ENCODE data around the gene DCUN1D2.
"Not testable (repeated sequence)": the region's sequence is repeated elsewhere in the genome, so short reads cannot be mapped to it uniquely, and the experiment has no call there.

DCUN1D2 gene

DNA sequence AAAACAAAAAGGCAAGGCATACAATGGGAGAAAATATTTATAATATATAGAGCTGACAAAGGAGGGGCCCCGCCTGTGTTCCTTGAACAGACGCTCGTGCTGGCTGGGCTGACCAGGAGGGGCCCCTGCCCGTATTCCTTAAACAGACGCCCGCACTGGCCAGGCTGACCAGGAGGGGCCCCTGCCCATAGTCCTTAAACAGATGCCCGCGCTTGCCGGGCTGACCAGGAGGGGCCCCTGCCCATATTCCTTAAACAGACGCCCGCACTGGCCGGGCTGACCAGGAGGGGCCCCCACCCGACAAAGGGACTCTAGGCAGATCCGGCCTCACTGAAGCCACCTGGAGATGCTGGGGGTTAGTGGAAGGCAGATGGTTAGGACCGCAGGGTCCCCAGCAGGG, 46.5 kb downstream of the DCUN1D2 start:
- DNase-seq = no peak

DNA sequence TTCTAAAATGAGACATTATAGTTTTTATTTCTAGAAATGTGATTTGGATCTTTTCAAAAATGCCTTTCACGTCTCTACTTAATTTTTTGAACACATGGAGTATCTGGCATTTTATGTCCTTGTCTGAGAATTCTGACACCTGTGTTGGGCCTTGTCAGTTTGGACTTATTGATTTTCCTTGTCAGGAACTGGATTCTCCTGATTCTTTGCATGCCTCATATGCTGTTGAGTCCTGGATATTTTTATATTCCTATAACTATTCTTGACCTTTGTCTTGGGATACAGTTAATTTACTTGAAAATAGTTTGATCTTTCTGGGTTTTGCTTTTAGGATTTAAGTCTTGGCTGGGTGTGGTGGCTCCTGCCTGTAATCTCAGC, 47.5 kb downstream of the DCUN1D2 start:
- DNase-seq = no peak

DNA sequence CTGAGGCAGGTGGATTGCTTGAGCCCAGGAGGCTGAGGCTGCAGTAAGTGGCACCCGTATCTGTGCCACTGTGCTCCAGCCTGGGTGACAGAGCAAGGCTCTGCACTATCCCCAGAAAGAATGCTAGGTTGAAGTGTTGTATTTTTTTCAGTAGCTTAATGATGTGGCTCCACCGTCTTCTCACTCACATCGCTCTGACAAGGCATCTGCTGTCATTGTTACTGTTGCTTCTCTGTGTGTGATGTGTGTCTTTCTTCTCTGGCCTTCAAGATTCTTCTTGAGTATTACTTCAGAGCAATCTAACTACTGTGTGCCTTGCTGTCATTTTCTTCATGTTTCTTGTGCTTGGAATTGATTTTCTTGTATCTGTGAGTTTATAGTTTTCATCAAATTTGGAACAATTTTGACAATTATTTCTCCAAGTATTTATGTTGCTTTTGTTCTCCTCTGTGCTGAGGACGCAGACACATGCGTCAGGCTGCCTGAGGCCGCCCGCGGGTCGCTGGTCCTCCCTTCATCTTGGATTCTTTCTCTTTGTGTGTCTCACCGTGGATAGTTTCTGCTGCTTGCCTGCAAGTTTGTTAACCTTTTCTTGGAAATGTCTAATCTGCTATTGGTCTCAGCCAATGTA, 48.0 kb downstream of the DCUN1D2 start:
- no peak for DNase-seq

DNA sequence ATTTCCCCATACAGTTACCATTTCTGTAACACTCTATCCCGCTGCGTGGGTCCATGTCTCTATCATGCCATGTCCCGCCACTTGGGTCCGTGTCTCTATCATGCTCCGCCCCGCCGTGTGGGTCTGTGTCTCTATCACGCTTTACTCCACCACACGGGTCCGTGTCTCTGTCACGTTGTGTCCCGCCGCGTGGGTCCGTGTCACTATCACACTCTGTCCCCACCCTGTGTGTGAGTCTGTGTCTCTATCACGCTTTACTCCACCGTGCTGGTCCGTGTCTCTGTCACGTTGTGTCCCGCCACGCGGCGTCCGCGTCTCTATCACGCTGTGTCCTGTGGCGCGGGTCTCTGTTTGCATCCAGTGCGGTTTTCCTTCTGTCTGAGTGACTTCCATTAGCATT, 48.9 kb downstream of the DCUN1D2 start:
- DNase-seq = no peak

DNA sequence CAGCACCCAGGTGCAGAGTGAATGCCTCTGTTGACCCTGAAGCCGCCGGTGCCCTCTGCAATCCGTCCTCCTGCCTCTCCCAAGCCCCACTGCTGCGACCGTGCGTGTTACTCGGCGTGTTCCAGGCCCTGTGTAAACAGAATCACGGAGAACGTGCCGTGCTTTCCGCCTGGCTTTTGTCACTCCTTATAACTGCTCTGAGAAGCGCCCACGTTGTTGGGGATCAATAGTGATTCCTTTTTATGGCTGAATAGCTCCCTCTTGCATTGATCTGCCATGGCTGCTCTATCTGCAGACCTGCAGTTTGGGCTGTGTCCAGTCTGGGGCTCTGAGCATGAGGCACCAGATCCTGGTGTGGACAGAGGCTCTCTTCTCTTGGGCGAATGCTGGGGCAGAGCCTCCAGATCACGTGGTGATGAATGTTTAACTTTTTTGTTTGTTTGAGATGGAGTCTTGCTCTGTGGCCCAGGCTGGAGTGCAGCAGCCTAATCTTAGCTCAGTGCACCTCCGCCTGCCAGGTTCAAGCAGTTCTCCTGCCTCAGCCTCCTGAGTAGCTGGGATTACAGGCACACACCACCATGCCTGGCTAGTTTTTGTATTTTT, 53.0 kb downstream of the DCUN1D2 start:
- DNase-seq = no peak

DNA sequence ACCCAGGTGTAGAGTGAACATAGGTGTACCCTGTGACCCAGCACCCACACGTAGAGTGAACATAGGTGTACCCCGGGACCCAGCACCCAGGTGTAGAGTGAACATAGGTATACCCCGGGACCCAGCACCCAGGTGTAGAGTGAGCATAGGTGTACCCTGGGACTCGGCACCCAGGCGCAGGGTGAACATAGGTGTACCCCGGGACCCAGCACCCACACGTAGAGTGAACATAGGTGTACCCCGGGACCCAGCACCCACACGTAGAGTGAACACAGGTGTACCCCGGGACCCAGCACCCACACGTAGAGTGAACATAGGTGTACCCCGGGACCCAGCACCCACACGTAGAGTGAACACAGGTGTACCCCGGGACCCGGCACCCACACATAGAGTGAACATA, 53.6 kb downstream of the DCUN1D2 start:
- DNase-seq = not testable (repeated sequence)

DNA sequence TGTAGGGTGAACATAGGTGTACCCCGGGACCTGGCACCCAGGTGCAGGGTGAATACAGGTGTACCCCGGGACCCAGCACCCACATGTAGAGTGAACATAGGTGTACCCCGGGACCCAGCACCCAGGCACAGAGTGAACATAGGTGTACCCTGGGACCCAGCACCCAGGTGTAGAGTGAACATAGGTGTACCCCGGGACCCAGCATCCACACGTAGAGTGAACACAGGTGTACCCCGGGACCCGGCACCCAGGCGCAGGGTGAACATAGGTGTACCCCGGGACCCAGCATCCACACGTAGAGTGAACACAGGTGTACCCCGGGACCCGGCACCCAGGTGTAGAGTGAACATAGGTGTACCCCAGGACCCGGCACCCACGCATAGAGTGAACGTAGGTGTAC, 54.6 kb downstream of the DCUN1D2 start:
- DNase-seq = not testable (repeated sequence)

DNA sequence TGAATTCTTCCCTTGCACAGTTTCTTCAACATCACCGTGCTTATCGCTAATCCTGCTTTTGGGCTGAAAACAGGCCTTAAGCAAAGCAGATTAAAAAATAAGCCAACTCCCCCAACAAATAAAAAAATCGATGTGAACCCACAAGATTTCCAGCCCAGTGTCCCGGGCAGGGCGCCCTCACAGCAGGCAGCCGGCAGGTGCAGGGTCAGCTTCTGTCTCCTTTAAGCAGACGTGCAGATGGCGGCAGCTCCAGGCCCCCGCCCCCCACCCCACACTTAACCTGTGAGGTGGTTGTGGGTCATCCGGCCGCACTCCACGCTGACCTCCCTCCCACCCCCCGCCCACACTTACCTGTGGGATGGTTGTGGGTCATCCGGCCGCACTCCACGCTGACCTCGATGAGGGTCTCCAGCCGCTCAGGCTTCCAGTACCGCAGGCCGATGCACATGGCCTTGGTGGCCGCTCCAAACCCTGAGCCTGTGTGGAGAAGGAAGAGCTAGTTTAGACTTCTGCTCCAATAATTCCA, 57.1 kb downstream of the DCUN1D2 start:
- DNase-seq = no peak

DNA sequence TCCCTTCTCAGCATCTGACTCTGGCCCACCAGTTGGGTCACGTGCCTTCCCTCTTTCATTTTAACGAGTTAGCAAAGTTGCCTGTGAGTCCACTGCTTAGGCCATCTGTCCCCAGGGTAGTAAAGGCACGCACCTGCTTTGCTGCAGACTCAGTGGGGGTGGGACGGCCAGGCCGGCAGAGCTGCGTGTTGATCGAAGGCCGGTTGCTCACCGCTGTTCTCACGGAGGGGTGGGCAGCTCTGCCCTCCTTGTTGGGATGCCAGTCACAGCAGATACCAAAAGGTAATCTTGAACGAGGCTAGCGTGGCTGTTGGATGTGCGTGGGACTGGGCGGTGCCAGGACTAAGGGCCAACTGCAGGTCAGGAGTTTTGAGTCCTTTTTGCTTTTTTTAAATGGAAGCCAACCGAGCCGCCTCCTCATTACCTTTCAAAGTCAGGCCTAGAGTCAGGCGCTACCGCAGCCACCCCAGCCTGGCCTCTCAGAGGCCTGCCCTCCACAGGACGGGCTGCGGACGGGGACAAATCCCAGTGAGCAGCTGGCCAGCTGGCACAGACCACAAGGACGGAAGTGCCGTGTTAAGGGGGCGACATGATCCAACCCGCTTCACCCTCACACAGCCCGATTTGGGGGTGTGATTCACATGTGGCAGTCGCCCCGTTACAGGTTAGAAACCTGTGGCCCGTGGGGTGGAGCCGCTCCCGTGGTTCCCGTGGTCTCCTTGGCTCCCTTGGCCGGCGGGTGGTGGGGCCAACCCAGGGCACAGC, 57.8 kb downstream of the DCUN1D2 start:
- no peak for DNase-seq

DNA sequence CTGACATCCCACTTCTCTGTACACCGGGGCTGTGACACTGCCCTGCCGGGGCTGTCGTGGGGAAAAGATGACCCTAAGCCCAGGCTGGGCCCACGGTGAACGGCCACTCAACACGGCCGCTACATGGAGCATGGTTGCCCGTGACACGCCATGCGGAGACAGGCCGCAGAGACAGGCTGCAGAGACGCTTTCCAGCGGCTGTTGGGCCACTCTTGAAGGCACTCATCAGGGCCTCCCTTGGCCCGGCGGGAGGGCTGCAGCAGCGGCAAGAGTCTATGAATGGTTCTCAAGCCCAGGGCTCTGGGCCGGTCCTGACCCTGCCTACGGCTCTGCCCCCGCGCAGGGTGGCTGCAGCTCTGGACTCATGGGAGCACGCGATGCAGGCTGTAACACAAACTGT, 59.3 kb downstream of the DCUN1D2 start:
- DNase-seq = no peak

DNA sequence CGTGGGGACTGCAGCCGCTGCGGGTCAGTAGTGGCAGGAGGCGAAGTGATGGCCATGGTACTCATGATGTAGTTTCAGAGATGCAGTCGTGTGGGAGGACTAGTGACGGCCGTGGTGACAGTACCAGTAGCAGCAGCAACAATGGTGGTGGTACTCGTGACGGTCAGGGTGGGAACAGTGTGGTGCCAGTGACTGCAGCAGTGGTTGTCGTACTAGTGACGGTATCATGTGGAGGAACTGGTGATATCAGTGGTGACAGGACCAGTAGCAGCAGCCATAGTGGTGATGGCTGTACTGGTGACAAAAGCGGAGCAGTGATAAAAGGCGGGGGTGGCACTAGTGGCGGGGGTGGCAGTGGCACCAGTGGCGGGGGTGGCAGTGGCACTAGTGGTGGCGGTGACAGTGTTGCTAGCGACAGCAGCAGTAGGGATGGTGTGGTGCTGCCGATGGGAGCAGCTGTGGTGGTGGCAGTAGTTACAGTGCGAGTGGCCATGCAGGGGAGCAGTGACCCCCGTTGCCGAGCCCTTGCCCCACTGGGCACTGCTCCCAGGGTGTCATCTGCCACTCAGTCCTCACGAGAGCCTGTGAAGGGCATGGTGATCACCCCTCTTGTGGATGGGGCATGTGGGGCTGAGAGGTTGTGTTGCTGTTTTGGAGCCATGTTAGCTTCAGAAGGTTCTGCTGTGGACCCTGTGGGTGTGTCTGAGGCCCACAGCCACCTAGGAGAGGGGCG, 60.0 kb downstream of the DCUN1D2 start:
- no peak for DNase-seq

DNA sequence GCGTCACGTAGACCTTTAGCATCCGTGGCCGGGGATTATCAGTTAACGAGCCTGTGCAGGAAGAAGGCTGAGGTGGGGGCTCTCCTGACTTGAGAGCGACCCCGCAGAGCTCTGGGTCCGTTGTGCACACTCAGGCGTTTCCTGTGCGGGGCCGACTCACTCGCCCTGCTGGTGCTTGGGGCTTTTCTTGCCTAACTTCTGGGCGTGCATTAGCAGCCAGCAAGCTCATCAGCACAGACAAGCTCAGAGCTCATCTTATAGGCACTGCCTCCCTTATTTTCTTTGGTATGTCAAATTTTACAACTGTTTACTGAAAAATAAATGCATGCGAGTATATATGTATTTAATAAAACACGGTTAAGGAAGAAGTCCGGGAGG, 60.9 kb downstream of the DCUN1D2 start:
- no peak for DNase-seq

DNA sequence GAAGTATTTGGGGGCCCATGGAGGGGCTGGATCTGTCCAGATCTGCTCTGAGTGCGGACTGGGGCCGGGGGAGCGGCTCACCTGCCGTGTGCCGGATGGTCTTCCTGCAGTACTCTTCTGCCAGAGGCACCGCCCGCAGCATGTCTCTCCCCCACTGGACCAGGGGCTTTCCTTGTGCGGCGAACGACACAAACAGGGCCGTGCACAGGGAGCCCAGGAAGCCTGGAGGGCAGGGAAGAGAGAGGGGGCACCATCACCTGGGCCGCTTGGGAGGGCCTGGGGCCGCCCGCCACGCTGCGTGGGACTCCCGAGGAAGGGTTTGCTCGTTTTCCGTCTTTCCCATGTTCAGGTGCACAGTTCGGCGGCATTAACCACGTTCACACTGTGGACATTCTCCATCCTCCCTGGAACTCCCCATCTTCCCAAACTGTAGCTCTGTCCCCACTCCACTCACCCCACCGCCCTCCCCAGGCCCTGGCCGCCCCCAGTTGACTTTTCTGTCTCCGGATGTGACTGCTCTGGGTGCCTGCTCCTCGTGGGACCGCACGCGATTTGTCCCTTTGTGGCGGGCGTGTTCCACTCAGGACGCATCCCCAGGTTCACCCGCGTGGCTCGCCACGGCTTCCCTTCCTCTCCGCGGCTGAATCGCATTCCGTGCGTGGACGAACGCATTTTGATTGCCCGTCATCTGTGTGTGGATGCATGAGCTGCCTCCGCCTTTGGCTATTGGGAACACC, 61.5 kb downstream of the DCUN1D2 start:
- DNase-seq = no peak

DNA sequence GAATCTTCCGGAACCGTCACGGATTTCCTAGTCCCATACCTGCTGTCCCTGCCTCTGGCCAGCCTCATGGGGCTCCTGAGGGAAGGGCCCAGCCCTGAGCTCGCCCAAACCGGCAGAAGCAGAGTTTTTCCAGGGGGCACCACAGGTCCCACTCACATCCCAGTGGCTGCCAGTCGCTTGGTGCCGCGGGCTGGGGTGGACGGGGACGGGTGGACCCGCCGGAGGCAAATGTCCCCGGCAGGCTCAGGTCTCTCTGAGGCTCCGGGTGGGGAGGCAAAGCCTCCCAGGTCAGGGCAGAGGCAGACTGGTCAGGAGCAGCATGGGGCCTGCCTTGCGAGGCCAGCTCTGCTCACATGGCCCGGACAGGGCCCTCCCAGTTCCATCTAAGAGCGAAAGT, 62.0 kb downstream of the DCUN1D2 start:
- no peak for DNase-seq

DNA sequence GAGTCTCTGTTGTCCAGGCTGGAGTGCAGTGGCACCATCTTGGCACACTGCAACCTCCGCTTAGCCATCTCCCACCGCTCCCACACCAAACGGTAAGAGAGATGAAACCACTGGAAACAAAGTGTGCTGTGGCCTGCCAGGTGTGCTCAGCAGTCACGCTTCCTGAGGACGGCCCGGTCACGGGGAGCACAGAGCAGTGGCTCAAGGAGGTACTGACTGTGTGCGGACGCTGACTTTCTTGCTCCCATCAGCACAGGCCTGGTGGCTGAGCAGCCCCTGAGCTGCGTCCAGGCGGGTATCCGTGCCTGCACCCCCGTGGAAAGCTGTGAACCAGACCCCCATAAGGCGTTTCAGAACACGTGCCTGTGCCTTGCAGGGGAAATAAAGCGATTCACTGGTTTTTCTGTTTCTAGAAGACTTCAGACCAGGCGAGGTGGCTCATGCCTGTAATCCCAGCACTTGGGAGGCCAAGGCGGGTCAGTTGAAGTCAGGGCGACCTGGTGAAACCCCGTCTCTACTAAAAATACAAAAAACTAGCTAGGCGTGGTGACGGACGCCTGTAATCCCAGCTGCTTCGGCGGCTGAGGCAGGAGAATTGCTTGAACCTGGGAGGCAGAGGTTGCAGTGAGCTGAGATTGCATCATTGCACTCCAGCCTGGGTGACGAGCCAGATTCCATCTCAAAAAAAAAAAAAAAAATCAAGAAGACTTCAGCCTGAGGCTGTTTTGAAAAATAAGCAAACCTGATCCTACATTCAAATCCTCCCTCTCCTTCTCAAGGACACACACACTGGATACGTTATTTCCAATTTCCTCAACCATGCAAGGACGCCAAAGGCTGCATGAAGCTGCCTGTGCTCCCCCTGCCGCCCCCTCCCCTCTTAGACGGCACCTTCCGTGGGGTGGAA, 62.7 kb downstream of the DCUN1D2 start:
- DNase-seq = no peak

DNA sequence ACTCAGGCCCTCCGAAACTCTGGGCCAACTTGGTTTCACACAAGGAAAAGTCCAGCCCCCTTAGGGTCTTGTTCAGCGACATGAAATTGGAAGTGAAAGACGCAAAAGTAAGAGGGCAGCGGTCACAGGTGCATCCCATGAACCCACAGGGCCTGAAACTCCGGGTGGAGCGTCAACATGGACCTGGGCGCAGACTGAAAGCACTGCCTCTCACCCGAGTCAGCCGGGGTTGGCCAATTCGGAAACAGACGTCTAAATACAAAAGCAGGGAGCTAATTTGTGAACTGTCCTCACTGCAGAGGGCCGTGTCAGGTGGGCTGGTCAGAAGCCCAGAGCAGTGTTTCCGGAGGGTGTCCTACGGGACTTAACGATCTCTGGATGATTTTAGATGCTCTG, 63.9 kb downstream of the DCUN1D2 start:
- DNase-seq = no peak

DNA sequence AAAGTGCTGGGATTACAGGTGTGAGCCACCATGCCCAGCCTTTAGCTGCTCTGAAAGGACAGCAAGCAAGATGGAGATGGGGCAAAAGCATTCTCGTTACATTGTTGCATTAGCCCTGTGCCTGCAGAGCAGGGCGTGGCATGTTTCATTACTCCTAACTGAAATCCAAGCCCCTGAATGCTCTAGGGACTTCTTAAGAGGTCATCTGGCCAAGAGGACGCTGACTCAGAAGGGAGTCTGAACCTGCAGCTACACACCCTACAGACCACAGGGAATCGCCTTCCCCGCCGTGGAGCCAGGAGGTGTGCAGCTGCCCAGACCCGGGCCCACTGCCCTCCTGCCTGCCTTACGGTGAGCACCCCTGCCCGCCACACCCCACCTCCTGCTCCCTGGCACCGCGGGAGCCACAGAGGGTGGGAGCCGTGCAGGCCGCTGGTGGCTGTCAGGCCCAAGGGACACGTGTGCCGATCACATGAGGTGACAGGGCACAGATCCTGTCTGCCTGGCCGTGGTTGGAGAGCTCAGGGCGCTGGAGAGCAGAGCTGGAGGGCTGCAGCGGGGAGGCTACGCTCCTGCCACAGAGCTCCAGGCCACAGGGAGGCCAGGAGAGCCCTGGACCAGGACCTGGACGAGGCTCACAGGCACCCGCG, 64.4 kb downstream of the DCUN1D2 start:
- DNase-seq = no peak

DNA sequence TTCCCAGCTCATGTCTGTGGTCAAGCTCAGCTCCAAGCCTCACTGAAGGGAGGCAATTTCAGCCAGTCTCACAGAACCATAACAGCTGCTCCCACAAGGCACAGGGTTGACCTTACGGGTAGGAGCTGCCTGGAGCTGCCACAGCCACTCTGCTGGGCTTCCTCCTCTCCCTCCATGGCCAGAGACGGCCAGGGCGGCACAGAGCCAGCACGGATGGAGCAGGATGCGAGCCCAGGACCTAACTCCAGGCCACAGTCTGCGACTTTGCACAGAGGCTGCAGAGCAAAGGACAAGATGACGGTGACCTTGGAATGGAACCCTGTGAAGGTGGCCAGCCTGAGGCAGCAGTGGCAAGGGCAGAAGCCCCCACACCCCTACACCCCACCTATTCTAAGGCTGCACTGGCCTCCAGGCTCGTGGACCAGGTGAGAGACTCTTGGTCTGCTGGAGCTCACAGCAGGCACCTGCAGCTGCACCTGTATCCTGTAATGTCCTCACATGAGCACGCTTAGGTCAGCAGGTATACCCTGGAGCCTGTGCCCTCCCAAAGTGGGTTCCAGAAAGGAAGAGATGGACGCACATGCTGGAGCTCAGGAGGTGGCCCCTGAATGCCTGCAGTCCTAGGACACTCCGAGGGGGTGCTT, 66.9 kb downstream of the DCUN1D2 start:
- DNase-seq = no peak

DNA sequence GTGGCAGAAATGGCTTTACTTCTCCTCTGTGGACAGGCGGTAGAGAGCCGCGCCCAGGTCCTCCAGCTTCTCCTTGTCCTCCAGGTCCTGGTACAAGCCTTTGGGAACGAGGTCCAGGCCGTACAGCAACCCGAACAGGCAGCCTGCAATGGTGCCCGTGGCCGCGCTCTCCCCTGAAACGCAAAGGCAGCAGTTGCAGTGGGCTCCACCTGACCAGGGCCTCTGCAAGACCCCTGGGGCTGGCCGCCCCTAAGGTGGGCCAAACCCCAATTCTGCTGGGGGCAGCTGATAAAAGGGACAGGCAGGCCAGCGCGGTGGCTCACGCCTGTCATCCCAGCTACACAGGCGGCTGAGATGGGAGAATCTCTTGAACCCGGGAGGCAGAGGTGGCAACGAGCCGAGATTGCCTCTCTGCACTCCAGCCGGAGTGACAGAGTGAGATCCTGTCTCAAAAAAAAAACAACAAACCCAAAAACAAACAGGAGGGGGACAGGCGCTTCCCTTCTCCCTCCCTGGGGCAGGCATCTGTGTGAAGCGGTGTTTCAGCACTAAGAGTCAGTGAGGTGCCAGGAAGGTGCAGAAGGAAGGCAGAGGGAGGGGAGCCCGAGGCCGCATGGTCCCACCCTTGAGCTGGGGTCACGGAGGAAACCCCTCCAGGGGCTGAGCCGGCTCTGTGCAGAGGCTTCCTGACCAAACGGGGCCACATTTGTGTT, 67.5 kb downstream of the DCUN1D2 start:
- no peak for DNase-seq

DNA sequence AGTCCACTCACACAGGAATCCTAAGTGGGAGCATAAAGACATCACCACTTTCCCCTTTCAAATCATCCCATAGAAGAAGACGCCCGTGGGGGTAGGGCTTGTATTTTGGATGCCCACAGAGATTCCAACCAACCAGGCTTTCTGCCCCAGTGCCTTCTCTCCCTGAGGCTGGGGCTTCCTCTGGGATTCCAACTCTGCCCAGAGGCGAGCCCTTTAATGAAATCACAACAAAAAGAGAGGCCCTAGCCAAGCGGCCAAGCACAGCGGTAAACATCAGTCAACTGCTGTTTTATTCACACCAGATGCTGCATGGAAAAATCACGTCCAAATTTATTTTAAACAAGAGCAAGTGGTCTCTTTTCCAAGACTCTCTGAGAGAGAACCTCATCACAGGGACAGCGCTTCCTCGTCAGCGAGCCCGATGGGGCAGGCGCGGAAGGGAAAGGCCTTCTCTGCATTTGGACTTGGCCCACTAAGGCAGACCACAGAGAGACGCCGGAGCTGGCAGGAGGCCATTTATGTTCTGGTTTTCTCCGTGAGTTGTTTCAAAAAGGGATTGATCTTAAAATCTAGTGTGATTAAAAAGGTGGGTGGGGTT, 68.7 kb downstream of the DCUN1D2 start:
- no peak for DNase-seq

All from NCI-H2081 treated with DMSO at 0.1 percent for 48 hours (cell line).